Measurements from ENCODE around the gene SLC47A1.

The SLC47A1 gene

DNA sequence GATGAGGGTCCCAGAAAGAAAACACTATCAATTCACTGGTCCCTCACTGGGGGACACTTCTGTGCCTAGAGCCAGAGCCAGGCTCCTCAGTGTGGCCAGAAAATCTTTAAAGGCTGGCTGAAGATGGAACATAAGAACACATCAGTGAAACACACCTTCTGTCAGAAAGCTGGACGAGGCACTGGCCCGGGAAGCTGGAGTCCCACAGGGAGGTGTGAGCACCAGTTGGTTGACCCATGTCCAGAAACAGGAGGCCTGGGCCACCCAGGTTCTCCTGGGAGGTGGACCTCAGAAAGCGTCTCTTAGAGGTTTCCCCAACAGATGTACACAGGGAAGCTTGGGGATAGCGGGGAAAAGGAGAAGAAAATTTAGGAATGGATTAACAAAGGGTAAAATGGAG lies 58.7 kb downstream of the SLC47A1 start:
- in situ Hi-C loops (cut with MboI; ENCODE audit: low sequenced_read_pairs): no loop called here

DNA sequence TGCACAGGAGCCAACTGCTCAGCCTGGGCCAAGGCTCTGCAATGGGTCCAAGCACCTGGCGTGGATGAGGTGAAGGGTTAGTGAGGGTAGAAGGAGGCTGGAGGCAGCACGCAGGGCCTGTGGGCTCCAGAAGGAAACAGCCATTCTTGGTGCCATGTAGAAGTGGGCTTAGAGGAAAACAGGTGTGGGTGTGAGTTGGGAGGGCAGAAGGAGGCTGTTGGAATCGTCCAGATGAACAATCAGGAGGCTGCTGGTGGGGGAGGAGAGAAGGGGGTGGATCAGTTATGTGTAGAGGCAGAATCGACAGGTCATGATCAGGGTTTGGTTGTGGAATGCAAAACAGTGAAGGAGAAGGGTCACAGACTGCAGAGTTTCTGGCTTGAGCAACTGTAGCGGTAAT lies 63.2 kb downstream of the SLC47A1 start:
- in situ Hi-C loops (cut with MboI; ENCODE audit: low sequenced_read_pairs): no loop called here

DNA sequence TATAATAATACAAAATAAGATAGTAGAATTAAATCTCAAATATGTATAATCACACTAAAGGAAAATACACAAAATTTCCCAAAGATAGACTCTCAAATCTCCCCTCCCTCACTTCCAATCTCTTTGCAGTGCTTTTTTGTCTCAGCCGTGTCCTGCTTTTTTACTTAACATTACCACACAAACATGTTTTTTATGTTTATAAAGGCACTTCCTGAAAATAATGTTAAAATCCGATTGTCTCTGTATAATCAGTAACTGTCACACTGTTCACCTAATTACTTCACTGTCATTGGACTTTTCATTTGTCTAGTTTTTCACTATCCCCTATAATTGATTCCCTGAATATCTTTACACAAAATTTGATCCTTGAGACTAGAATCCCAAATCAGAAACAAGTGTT lies 76.7 kb downstream of the SLC47A1 start:
- in situ Hi-C loops (cut with MboI; ENCODE audit: low sequenced_read_pairs): no loop called here

DNA sequence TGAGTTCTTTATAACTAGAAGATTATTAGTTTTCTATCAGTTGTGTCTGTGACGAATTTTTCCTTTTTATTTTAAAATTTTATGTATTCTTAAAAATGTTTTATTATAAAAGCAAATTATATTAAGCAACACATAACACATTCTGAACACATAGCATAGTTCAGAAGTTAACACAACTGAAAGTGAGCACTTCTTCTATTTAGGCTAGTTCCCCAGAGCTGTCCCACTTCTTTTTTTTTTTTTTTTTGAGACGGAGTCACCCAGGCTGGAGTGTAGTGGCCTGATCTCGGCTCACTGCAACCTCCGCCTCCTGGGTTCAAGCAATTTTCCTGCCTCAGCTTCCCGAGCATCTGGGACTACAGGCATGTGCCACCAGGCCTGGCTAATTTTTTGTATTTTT lies 77.2 kb downstream of the SLC47A1 start:
- in situ Hi-C loops (cut with MboI; ENCODE audit: low sequenced_read_pairs): no loop called here

DNA sequence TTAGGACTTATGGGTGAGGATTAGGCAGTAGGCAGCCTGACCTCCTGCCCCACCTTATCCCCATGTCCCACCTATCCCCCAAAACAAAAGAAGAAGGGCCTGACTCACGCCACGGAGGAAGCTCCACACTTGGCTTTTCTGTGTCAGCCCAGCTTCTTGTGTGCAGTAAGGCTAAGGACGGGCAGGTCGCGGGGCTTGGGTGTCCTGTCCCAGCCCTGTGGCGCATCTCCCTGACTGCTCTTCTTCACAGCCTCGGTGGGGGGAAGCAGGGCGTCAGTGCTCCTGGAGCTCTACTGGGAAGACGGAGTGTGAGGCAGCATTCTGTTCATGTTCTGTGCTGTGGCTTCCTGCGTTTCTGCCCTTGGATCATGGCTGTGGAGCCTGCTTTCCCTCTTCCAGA lies 80.3 kb downstream of the SLC47A1 start:
- in situ Hi-C loops (cut with MboI; ENCODE audit: low sequenced_read_pairs): no loop called here

DNA sequence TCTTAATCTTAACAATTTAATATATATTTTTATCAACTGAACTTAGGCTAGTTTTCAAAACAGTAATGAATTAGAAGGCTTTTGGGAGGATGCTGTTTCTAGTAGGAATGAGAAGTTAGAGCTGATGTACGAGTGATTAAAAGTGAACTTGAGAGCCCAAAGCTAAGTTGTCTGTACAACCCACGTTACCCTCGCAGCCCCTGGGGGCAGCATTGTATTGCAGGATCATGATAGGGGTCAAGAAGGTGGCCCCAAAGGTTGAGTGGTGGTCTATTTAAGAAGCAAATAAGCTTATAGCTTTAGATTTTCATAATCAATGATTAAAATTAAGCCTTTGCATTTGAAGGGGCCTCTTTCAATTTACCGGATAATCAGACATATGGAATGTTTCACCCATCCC lies 81.2 kb downstream of the SLC47A1 start:
- in situ Hi-C loops (cut with MboI; ENCODE audit: low sequenced_read_pairs): no loop called here

DNA sequence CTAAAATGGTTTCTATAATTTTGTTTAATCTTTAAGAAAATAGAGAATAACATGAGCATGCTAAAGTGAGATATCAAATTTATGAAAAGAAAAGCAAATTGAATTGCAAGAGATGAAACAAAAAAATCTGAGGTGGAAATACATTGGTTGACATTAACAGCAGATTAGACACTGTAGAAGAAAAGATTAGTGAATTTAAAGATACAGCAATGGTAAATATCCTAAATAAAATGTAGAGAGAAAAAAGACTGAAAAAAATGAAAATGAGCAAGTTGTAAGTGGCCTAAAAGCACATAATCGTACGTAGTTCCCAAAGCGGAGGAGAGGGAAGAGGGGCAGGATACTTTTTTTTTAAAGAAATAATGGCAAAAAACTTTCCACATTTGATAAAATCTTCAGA lies 84.4 kb downstream of the SLC47A1 start:
- in situ Hi-C loops (cut with MboI; ENCODE audit: low sequenced_read_pairs): no loop called here

DNA sequence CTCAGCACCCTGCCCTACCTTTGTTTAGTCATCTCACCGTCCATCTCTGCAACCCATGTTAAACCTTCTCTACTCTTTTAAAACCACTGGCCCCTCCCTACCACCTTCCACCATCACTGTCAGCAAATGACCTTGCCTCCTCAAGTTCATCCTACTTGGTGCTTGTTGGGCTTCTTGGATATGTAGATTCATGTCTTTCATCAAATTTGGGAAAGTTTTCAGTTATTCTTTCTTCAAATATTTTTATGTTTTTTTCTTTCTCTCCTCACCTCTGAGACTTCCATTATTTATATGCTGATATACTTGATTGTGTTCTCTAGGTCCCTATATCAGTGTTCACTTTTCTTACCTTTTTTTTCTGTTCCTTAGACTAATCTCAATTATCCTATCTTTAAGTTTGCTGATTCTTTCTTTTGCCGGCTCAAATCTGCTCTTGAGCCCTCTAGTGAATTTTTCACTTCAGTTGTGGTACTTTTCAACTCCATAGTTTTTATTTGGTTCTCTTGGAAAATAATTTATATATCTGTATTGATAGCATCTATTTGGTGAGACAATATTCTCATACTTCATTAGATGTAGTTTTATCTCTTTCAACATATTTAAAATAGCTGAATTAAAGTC lies 86.2 kb downstream of the SLC47A1 start:
- in situ Hi-C loops (cut with MboI; ENCODE audit: low sequenced_read_pairs): no loop called here

DNA sequence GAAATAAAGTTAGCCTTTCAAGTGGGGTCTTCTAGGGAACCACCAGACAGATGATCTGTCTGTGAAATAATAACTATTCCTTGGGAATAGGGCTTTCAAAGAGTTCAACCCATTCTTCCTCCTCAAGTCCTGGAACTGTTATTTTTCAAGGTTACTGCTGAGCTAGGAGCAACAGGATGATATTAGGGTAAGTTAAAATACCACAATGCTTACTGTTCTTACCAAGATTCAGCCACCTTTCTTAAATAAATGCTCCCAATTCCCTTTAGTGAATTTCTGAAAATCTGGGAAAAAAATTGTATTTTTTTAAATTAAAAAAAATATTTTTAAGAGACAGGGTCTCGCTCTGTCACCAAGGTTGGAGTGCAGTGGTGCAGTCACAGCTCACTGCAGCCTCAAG lies 88.0 kb downstream of the SLC47A1 start:
- in situ Hi-C loops (cut with MboI; ENCODE audit: low sequenced_read_pairs): no loop called here

DNA sequence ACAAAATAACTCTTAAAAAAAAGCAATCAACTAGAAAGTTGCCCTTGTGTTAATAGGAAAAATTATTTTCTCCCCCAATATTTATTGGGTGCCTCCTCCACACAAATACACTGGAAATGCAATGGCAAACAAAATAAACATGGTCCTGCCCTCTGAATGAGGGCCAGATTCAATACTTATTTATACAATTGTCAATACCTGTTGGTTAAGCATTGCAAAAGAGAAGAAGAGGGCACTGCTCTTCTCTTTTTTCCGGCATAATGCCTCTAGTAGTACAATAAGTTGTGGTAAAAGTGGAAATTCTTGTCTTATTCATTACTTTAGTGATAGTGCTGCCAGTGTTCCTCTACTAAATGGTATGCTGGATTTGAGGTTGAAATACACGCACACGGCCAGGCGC lies 92.4 kb downstream of the SLC47A1 start:
- in situ Hi-C loops (cut with MboI; ENCODE audit: low sequenced_read_pairs): no loop called here

Data from hTERT RPE-1 (cell line).